GM12878 (cell line): Measurements from ENCODE around the gene CLIP2. TPM values are rescaled to one million over a fixed set of nuclear protein-coding genes. Genes with fewer than 3 reads are reported as not detected.

Experiments used
- ASH2L ChIP-seq: fragments of 300-600, 200-600 bp; sonication (generic); IDR thresholded peaks from 2 replicates; pipeline ENCODE4 v1.6.1; 2017; ENCODE audit warnings: low read depth, mild to moderate bottlenecking, borderline replicate concordance
- SMAD1 ChIP-seq: fragments of 450-650 bp; IDR thresholded peaks from 2 replicates; pipeline ENCODE4 v1.6.1; 2018; ENCODE audit warnings: mild to moderate bottlenecking, low read depth; ENCODE audit not compliant: partially characterized antibody
- SMC3 ChIP-seq: IDR thresholded peaks from 2 replicates; pipeline ENCODE4 v1.6.1; 2011; ENCODE audit warnings: low read length, improper control_type of control experiment, borderline replicate concordance
- WRNIP1 ChIP-seq: IDR thresholded peaks from 2 replicates; pipeline ENCODE4 v1.6.1; 2011; ENCODE audit warnings: low read depth, low read length, improper control_type of control experiment, borderline replicate concordance
- ZBTB40 ChIP-seq: fragments of 450-650 bp; IDR thresholded peaks from 2 replicates; pipeline ENCODE4 v1.6.1; 2016; ENCODE audit warnings: mild to moderate bottlenecking, moderate library complexity, borderline replicate concordance
- ZSCAN29 ChIP-seq: fragments of 450-650 bp; IDR thresholded peaks from 2 replicates; pipeline ENCODE4 v1.6.1; 2017; ENCODE audit warnings: mild to moderate bottlenecking, moderate library complexity
- polyA plus RNA-seq, 11 experiments: library from polyadenylated mRNA; depleted of rRNA in 4 of 11; unstranded in 6 of 11; stranded (reverse) in 5 of 11; fragments of >200 nt; fragmentation: Nextera tagmentation in 4 of 11; fragmentation: Illumina TruSeq in 1 of 11; extraction: Ambion mirVana in 4 of 11; extraction: Trizol in 1 of 11; gene quantifications; 1 replicate in 1 of 11; 2 replicates in 10 of 11; pipeline versions ENCODE4 v1.2.1 to v1.2.3, GENCODE V29; 2011 to 2016; ENCODE audit warnings: inconsistent platforms in 2 of 11, missing spikeins in 2 of 11, low read depth in 1 of 11
- total RNA-seq, 4 experiments: library from RNA; depleted of rRNA in 3 of 4; stranded (reverse); fragments of >200 nt in 3 of 4; fragmentation: Illumina TruSeq in 1 of 4; extraction: Trizol in 1 of 4; gene quantifications; 2 replicates each; pipeline versions ENCODE4 v1.2.1 to v1.2.3, GENCODE V29; 2013 to 2021
- TF ChIP-seq, protein P1 (sequence below): fragments of 450-650 bp; IDR thresholded peaks from 2 replicates; pipeline ENCODE4 v1.6.1; 2017; ENCODE audit warnings: mild to moderate bottlenecking, moderate library complexity

Gene CLIP2
- total and polyA plus RNA-seq, 10 of the 15 experiments (the other 5 are each of a cell fraction or from before 2014, with no cell fraction given) = 0.26 to 56.3 (median 21.0) TPM

DNA sequence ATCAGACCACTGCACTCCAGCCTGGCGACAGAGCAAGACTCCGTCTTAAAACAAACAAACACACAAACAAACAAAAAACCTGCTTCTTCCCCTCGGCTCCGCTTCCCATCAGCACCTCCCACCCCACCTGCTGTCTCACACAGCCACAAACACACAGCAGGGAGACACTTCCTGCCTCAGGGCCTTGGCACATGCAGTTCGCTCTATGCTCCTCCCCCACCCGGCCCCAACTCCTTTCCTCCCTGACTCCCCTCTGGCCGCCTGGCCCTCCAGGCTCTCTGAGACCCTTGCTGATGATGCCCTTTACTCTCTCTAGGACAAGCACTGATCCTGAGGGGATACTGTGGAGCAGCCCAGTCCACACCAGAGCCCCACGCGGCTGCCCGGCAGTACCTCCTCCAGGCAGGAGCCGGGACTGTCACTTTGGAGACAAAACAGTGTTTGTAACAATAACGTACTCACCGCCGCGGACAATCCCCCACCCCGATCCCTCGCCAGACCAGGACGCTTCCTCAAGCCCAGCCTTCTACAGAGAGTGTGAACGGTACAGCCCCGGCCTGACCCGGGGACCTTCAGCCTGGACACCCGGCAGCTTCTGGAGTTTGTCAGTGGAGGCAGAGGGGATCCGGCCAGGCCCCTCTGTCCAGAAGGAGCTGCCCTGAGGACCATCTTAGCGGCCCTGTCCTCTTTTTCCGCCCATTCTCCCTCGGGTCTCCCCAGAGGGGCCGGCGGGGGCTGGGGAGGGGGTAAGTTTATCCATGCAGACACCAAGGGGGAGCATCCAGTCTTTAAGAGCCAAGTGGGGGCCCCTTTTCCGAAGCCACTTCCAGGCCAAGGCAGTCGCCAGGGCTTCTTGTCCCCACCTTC is 114.5 kb downstream of the CLIP2 start (continued):
- TF ChIP-seq SMAD1 (no peak), ASH2L (no peak), ZBTB40 (no peak), ZSCAN29 (no peak), WRNIP1 (no peak), SMC3 (no peak)
- TF ChIP-seq, protein P1, sequence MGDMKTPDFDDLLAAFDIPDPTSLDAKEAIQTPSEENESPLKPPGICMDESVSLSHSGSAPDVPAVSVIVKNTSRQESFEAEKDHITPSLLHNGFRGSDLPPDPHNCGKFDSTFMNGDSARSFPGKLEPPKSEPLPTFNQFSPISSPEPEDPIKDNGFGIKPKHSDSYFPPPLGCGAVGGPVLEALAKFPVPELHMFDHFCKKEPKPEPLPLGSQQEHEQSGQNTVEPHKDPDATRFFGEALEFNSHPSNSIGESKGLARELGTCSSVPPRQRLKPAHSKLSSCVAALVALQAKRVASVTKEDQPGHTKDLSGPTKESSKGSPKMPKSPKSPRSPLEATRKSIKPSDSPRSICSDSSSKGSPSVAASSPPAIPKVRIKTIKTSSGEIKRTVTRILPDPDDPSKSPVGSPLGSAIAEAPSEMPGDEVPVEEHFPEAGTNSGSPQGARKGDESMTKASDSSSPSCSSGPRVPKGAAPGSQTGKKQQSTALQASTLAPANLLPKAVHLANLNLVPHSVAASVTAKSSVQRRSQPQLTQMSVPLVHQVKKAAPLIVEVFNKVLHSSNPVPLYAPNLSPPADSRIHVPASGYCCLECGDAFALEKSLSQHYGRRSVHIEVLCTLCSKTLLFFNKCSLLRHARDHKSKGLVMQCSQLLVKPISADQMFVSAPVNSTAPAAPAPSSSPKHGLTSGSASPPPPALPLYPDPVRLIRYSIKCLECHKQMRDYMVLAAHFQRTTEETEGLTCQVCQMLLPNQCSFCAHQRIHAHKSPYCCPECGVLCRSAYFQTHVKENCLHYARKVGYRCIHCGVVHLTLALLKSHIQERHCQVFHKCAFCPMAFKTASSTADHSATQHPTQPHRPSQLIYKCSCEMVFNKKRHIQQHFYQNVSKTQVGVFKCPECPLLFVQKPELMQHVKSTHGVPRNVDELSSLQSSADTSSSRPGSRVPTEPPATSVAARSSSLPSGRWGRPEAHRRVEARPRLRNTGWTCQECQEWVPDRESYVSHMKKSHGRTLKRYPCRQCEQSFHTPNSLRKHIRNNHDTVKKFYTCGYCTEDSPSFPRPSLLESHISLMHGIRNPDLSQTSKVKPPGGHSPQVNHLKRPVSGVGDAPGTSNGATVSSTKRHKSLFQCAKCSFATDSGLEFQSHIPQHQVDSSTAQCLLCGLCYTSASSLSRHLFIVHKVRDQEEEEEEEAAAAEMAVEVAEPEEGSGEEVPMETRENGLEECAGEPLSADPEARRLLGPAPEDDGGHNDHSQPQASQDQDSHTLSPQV = no peak
